Activated CD8-positive, alpha-beta T cell treated with anti-CD3 and anti-CD28 coated beads for 36 hours (primary cell): ENCODE measurements around the gene DEGS2. TPM values are rescaled to one million over a fixed set of nuclear protein-coding genes. Genes with fewer than 3 reads are reported as not detected.
A peak's percentile ranks its signal among the peaks of the same experiment; 100 is the strongest.
"Not testable (repeated sequence)": the region's sequence is repeated elsewhere in the genome, so short reads cannot be mapped to it uniquely, and the experiment has no call there.

Experiments
- ATAC-seq: fragments of 200-7000 bp; cut with Tn5 transposase; one replicate; pipeline ENCODE4 v1.10.0; 2021; ENCODE audit warnings: mild to moderate bottlenecking, moderate library complexity
- CTCF ChIA-PET: fragments of 350-600 bp; sonication (Branson Sonifier 250); formaldehyde crosslinking; loops from one replicate; lab custom pipeline; 2021; ENCODE audit warnings: antibody characterized with exemption; lab: Charles Lee
- POLR2A ChIA-PET: fragments of 350-600 bp; sonication (Branson Sonifier 250); formaldehyde crosslinking; loops from one replicate; lab custom pipeline; 2021; ENCODE audit warnings: antibody characterized with exemption; lab: Charles Lee
- DNase-seq: peaks from one replicate; pipeline ENCODE4 v3.0.0-alpha.2; 2020
- H3K27ac Mint-ChIP-seq: one replicate; pipeline ENCODE4 v1.8.0; 2021; ENCODE audit warnings: mild to moderate bottlenecking, mixed read lengths
- H3K27me3 Mint-ChIP-seq: one replicate; pipeline ENCODE4 v1.8.0; 2021; ENCODE audit warnings: mixed read lengths
- H3K36me3 Mint-ChIP-seq: one replicate; pipeline ENCODE4 v1.8.0; 2021; ENCODE audit warnings: low read depth, mixed read lengths
- H3K4me1 Mint-ChIP-seq: one replicate; pipeline ENCODE4 v1.8.0; 2021; ENCODE audit warnings: low read depth, mixed read lengths
- H3K4me3 Mint-ChIP-seq: one replicate; pipeline ENCODE4 v1.8.0; 2021; ENCODE audit warnings: mild to moderate bottlenecking, moderate library complexity, mixed read lengths
- H3K9me3 Mint-ChIP-seq: one replicate; pipeline ENCODE4 v1.8.0; 2021; ENCODE audit warnings: mixed read lengths
- CTCF ChIP-seq: fragments of 200-600 bp; IDR thresholded peaks from one replicate; pipeline ENCODE4 v1.8.0; 2022; ENCODE audit warnings: antibody characterized with exemption, mild to moderate bottlenecking
- intact Hi-C: fragments of 100-400 bp; cut with micrococcal nuclease; formaldehyde crosslinking; loops from one replicate; pipeline ENCODE4 v1.10.0; 2022
- total RNA-seq, 2 experiments: library from RNA; stranded (reverse); gene quantifications; one replicate each; pipeline ENCODE4 v1.2.3, GENCODE V29; 2021

Gene DEGS2
- total RNA-seq = 1 to 10 TPM; 2.6 to 3.1 TPM

- H3K4me3 Mint-ChIP-seq = peak within 1 kb of the TSS; percentile 69
- CTCF ChIA-PET = interaction anchor here (1.2 to 2.0 kb wide), 3 partner anchors 17 to 51 kb away, joined by 3 to 7 read pairs (median 4); no protein-coding TSS in a partner anchor
- ATAC-seq (peak; percentile 88), DNase-seq (peak; percentile 73)
- peaks cover 16% of the 10 kb centered on the region for H3K27me3 Mint-ChIP-seq
- H3K27ac Mint-ChIP-seq = no peak within 1 kb of the TSS
- H3K36me3 Mint-ChIP-seq = peaks cover 5% of the 10 kb centered on the region
- intact Hi-C loops = no loop called here
- POLR2A ChIA-PET = interaction anchor here (0.8 to 1.0 kb wide), 3 partner anchors 93 to 98 kb away, joined by 3 read pairs; partner anchors contain the start of gene EVL
- H3K4me1 Mint-ChIP-seq = peaks cover 3% of the 10 kb centered on the region
- no peak for TF ChIP-seq CTCF
- peaks cover 4% of the 10 kb centered on the region for H3K9me3 Mint-ChIP-seq
Measured at GRCh38 chr14:100159094-100159864, at the start of gene DEGS2. Gene DEGS2, minus strand, starts transcription at chr14:100159645. Its CDS starts 58 bp downstream, at chr14:100159587.

- H3K4me3 Mint-ChIP-seq, H3K9me3 Mint-ChIP-seq, H3K36me3 Mint-ChIP-seq, intact Hi-C loops, H3K27ac Mint-ChIP-seq, ATAC-seq, DNase-seq, H3K27me3 Mint-ChIP-seq, POLR2A ChIA-PET: not testable (repeated sequence)
- H3K4me1 Mint-ChIP-seq = peaks cover 13% of the 10 kb centered on the region
- CTCF ChIA-PET = interaction anchor here (1.1 kb wide), 1 partner anchor 15 kb away, joined by 4 read pairs; no protein-coding TSS in a partner anchor
Measured at GRCh38 chr14:100208136-100208535, 48.7 kb upstream of the DEGS2 start.

GRCh38 chr14:100207588-100207987 lies 48.1 kb upstream of the DEGS2 start:
- POLR2A ChIA-PET, H3K9me3 Mint-ChIP-seq: not testable (repeated sequence)

GRCh38 chr14:100204835-100205167 lies 45.4 kb upstream of the DEGS2 start:
- H3K9me3 Mint-ChIP-seq, DNase-seq, H3K4me3 Mint-ChIP-seq, H3K27ac Mint-ChIP-seq, H3K36me3 Mint-ChIP-seq, POLR2A ChIA-PET, intact Hi-C loops, ATAC-seq, H3K27me3 Mint-ChIP-seq, H3K4me1 Mint-ChIP-seq: not testable (repeated sequence)
- CTCF ChIA-PET = interaction anchor here (1.0 to 4.6 kb wide), 2 partner anchors 12 to 28 kb away, joined by 4 to 37 read pairs; no protein-coding TSS in a partner anchor

More at GRCh38 chr14:100207588-100207987, 48.1 kb upstream of the DEGS2 start:
- H3K4me1 Mint-ChIP-seq, H3K27me3 Mint-ChIP-seq, H3K4me3 Mint-ChIP-seq, intact Hi-C loops, H3K36me3 Mint-ChIP-seq, ATAC-seq, H3K27ac Mint-ChIP-seq: not testable (repeated sequence)
- DNase-seq = peak; percentile 35
- CTCF ChIA-PET = interaction anchor here (1.1 kb wide), 1 partner anchor 15 kb away, joined by 4 read pairs; no protein-coding TSS in a partner anchor

- H3K27me3 Mint-ChIP-seq = no peaks in the 10 kb centered on the region
- ATAC-seq (no peak), DNase-seq (no peak)
- intact Hi-C loops = no loop called here
- H3K9me3 Mint-ChIP-seq = no peaks in the 10 kb centered on the region
- H3K4me1 Mint-ChIP-seq = no peaks in the 10 kb centered on the region
- POLR2A ChIA-PET = interaction anchor here (0.8 to 1.4 kb wide), 4 partner anchors 10 to 20 kb away, joined by 3 read pairs; no protein-coding TSS in a partner anchor
- CTCF ChIA-PET = interaction anchor here (1.0 to 4.6 kb wide), 2 partner anchors 11 to 28 kb away, joined by 4 to 37 read pairs; no protein-coding TSS in a partner anchor
- TF ChIP-seq CTCF = no peak
- H3K27ac Mint-ChIP-seq = no peak overlapping the region
- no peaks in the 10 kb centered on the region for H3K36me3 Mint-ChIP-seq
- H3K4me3 Mint-ChIP-seq = no peak overlapping the region
Measured at GRCh38 chr14:100203962-100204834, 44.8 kb upstream of the DEGS2 start.

- DNase-seq (no peak), ATAC-seq (no peak)
- intact Hi-C loops = no loop called here
- no peaks in the 10 kb centered on the region for H3K36me3 Mint-ChIP-seq
- H3K27me3 Mint-ChIP-seq = no peaks in the 10 kb centered on the region
- no peak overlapping the region for H3K4me3 Mint-ChIP-seq
- H3K4me1 Mint-ChIP-seq = no peaks in the 10 kb centered on the region
- no peaks in the 10 kb centered on the region for H3K9me3 Mint-ChIP-seq
- ChIA-PET CTCF (interaction anchor here (0.6 to 4.6 kb wide), 2 partner anchors 10 to 54 kb away, joined by 3 to 37 read pairs; no protein-coding TSS in a partner anchor), POLR2A (interaction anchor here (0.8 to 1.4 kb wide), 5 partner anchors 9 to 155 kb away, joined by 3 read pairs; no protein-coding TSS in a partner anchor)
- no peak for TF ChIP-seq CTCF
- H3K27ac Mint-ChIP-seq = no peak overlapping the region
Measured at GRCh38 chr14:100203146-100203545, 43.7 kb upstream of the DEGS2 start.
